Measurements from ENCODE around the gene THNSL1. TPM values are rescaled to one million over a fixed set of nuclear protein-coding genes. Genes with fewer than 3 reads are reported as not detected.

THNSL1 gene
- total and polyA plus RNA-seq, 2 of the 13 experiments (the other 11 are each of a cell fraction or from before 2014, with no cell fraction given): 1.3 to 3.8 TPM

DNA sequence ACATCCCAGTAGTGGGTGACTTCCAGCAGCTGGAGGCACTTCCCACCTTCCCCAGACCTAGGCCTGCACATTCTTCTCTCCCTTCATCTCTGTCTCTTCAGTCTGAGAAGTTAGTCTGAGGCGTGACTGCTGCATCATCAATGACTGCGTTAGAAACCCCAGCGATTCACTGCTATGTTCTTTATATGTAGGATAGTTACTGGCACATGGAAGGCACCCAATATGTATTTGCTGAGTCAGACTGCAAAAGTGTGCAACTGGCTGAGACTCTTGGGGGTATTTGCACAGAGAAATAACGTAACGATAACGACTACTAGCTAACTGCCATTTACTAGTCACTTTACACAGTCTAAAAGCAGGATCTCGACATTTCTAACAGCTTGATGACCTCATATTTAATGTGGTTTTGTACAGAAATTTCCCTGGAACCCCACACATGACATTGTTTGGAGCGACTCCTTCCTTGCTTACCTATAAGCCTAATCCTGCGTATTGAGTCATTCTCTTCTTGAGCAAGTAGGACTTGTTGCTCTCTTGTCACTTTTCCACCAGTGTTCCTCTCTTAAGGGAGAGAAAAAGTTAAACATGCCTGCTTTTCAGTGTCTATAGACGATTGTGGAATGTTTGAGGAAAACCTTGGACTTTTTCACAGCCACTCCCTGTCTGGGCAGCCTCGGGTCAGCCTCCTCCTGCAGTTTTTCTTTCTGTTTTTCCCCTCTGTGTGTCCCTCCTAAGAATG, 45.5 kb downstream of the THNSL1 start (continued):
- TF ChIP-seq PTBP1 (IDR thresholded peaks at IDR 0.05; ENCODE audit: low read depth, low read length, poor library complexity, severe bottlenecking): no peak
- TF ChIP-seq, protein P1, sequence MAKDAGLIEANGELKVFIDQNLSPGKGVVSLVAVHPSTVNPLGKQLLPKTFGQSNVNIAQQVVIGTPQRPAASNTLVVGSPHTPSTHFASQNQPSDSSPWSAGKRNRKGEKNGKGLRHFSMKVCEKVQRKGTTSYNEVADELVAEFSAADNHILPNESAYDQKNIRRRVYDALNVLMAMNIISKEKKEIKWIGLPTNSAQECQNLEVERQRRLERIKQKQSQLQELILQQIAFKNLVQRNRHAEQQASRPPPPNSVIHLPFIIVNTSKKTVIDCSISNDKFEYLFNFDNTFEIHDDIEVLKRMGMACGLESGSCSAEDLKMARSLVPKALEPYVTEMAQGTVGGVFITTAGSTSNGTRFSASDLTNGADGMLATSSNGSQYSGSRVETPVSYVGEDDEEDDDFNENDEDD (CRISPR knock-in tag; IDR thresholded peaks at IDR 0.05; ENCODE audit: borderline replicate concordance): no peak
- TF ChIP-seq, protein P2, sequence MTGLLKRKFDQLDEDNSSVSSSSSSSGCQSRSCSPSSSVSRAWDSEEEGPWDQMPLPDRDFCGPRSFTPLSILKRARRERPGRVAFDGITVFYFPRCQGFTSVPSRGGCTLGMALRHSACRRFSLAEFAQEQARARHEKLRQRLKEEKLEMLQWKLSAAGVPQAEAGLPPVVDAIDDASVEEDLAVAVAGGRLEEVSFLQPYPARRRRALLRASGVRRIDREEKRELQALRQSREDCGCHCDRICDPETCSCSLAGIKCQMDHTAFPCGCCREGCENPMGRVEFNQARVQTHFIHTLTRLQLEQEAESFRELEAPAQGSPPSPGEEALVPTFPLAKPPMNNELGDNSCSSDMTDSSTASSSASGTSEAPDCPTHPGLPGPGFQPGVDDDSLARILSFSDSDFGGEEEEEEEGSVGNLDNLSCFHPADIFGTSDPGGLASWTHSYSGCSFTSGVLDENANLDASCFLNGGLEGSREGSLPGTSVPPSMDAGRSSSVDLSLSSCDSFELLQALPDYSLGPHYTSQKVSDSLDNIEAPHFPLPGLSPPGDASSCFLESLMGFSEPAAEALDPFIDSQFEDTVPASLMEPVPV (CRISPR knock-in tag; IDR thresholded peaks at IDR 0.05): no peak
- no peak for TF ChIP-seq ZC3H13 (CRISPR knock-in tag; IDR thresholded peaks at IDR 0.05)
- no peak for TF ChIP-seq SOX13 (IDR thresholded peaks at IDR 0.05)
- no peak for TF ChIP-seq SOX13 (CRISPR knock-in tag; conservative IDR thresholded peaks at IDR 0.05 in 1 of 2, IDR thresholded peaks at IDR 0.05 in 1 of 2)
- 0 out of 2 replicates have a peak, but pooled peaks have one; percentile 34 for TF ChIP-seq ATF1 (CRISPR knock-in tag; IDR thresholded peaks at IDR 0.05)
- no peak for TF ChIP-seq ZNF496 (CRISPR knock-in tag; IDR thresholded peaks at IDR 0.05; ENCODE audit: insufficient replicate concordance)
- TF ChIP-seq, protein P3, sequence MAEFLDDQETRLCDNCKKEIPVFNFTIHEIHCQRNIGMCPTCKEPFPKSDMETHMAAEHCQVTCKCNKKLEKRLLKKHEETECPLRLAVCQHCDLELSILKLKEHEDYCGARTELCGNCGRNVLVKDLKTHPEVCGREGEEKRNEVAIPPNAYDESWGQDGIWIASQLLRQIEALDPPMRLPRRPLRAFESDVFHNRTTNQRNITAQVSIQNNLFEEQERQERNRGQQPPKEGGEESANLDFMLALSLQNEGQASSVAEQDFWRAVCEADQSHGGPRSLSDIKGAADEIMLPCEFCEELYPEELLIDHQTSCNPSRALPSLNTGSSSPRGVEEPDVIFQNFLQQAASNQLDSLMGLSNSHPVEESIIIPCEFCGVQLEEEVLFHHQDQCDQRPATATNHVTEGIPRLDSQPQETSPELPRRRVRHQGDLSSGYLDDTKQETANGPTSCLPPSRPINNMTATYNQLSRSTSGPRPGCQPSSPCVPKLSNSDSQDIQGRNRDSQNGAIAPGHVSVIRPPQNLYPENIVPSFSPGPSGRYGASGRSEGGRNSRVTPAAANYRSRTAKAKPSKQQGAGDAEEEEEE (CRISPR knock-in tag; IDR thresholded peaks at IDR 0.05; ENCODE audit: borderline replicate concordance): no peak
- no peak for TF ChIP-seq DNMT3B (CRISPR knock-in tag; conservative IDR thresholded peaks at IDR 0.05)
- TF ChIP-seq MZF1 (CRISPR knock-in tag; IDR thresholded peaks at IDR 0.05; ENCODE audit: borderline replicate concordance): no peak
- TF ChIP-seq ZNF276 (CRISPR knock-in tag; IDR thresholded peaks at IDR 0.05; ENCODE audit: low read depth): no peak
- no peak for TF ChIP-seq MEF2D (CRISPR knock-in tag; IDR thresholded peaks at IDR 0.05)
- no peak for TF ChIP-seq ZNF772 (CRISPR knock-in tag; IDR thresholded peaks at IDR 0.05)
- peak; percentile 24; the same call in 1 of the 2 replicates for TF ChIP-seq CREB1 (IDR thresholded peaks at IDR 0.05)
- 0 out of 2 replicates have a peak, but pooled peaks have one; percentile 20 for TF ChIP-seq CREB1 (CRISPR knock-in tag; IDR thresholded peaks at IDR 0.05)
- TF ChIP-seq ZNF552 (CRISPR knock-in tag; IDR thresholded peaks at IDR 0.05; ENCODE audit: borderline replicate concordance): no peak
- no peak; the same call in 1 of the 2 replicates for TF ChIP-seq ZNF607 (CRISPR knock-in tag; IDR thresholded peaks at IDR 0.05; ENCODE audit: borderline replicate concordance)
- no peak for TF ChIP-seq DRAP1 (CRISPR knock-in tag; IDR thresholded peaks at IDR 0.05)
- no peak for TF ChIP-seq THAP8 (CRISPR knock-in tag; IDR thresholded peaks at IDR 0.05; ENCODE audit: borderline replicate concordance)
- no peak for TF ChIP-seq CAMTA2 (CRISPR knock-in tag; IDR thresholded peaks at IDR 0.05; ENCODE audit: borderline replicate concordance)
- no peak for TF ChIP-seq MED13 (CRISPR knock-in tag; IDR thresholded peaks at IDR 0.05)
